MV-4-11 (cell line): ENCODE data around the gene GLRX3.
"Not testable (repeated sequence)": the region's sequence is repeated elsewhere in the genome, so short reads cannot be mapped to it uniquely, and the experiment has no call there.

ENCODE experiments used
- DNase-seq: peaks from one replicate; lab custom pipeline; 2025; lab: John Stamatoyannopoulos, UW

GLRX3 gene

DNA sequence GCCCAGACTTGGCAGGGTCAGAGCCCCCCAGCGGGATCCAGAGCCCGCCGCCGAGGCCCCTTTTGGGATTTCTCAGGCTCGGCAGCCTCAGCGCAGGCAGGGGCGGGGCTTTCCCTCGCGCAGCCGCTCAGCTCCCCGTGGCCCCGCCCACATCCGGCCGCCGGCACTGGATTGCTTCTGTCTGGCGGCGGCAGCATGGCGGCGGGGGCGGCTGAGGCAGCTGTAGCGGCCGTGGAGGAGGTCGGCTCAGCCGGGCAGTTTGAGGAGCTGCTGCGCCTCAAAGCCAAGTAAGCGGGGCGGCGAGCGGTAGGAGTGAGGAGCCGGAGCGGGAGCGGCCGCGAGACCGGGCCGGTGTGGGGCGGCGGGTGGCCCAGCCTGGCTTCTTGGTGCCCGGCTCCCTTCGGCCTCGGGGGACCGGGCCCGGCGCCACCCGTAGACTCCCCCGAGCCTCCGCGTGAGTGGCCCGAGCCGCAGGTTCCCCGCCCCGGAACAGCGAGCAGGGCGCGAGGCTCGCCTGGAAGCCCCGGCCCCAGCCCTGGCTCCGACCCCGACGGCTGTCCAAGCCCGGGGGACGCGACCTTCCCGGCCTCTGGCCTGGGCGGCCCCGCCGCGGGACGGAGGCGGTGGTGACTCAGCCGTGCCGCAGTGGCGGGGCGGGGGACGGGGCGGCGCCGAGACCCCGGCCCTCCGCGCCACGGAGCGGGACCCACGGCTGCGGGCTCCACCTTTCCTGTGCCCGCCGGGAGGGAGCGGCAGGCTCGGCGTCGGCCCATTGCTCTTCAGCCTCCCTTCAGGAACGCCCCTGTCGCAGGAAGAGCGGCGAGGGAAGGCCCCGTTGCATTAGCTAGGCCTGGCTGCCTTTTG is at the start of gene GLRX3:
Gene GLRX3, plus strand, starts transcription at position 166 of the 864 bp plus-strand sequence. Its CDS starts 30 bp downstream, at position 196.
- DNase-seq = peak; percentile 77

DNA sequence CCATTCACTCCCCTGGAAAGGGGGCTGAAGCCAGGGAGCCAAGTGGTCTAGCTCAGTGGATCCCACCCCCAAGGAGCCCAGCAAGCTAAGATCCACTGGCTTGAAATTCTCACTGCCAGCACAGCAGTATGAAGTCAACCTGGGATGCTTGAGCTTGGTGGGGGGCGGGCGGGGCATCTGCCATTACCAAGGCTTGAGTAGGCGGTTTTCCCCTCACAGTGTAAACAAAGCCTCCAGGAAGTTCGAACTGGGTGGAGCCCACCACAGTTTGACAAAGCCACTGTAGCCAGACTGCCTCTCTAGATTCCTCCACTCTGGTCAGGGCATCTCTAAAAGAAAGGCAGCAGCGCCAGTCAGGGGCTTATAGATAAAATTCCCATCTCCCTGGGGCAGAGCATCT is 45.6 kb upstream of the GLRX3 start:
- DNase-seq = not testable (repeated sequence)

DNA sequence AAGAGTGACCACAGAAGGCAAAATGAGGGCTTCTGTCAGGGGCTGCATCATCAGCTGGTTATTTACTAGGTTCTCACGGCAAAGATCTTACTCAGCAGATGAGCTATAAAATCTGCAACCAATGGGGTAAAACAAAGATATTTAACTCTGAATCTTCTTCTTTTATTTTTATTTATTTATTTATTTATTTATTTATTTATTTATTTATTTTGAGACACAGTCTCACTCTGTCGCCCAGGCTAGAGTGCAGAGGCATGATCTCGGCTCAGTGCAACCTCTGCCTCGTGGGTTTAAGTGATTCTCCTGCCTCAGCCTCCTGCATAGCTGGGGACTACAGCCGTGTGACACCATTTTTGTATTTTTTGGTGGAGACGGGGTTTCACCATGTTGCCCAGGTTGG is 36.8 kb upstream of the GLRX3 start:
- no peak for DNase-seq

DNA sequence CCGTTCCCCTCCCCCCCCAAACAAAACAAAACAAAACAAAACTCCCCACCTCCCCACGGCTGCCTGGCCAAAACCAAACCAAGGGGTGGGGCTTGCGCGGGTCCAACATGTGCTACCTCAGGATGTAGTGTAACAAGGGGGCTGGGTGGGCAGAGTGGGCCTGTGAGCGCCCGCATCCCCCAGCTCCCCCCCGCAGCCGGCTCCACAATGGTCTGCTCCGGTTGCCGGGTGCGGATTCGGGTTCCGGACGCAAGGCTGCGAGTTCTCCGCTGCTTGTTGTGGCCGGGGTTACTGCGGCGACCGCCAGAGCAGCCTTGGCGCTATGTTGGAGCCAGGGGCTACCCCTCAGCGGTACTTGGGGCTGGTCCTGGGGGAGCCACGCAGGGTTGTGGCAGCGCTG is 30.5 kb upstream of the GLRX3 start:
- DNase-seq = no peak

DNA sequence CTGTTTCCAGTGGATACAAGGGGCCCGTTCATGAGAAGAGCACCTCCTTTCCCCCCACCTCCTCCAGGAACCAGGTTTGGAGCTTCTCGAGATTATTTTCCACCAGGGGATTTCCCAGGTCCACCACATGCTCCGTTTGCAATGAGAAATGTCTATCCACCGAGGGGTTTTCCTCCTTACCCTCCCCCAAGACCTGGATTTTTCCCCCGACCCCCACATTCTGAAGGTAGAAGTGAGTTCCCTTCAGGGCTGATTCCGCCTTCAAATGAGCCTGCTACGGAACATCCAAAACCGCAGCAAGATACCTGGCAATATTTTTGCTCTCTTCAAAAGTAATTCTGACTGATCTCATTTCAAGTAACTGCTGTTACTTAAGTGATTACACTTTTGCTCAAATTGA is 28.0 kb upstream of the GLRX3 start:
- DNase-seq = not testable (repeated sequence)

DNA sequence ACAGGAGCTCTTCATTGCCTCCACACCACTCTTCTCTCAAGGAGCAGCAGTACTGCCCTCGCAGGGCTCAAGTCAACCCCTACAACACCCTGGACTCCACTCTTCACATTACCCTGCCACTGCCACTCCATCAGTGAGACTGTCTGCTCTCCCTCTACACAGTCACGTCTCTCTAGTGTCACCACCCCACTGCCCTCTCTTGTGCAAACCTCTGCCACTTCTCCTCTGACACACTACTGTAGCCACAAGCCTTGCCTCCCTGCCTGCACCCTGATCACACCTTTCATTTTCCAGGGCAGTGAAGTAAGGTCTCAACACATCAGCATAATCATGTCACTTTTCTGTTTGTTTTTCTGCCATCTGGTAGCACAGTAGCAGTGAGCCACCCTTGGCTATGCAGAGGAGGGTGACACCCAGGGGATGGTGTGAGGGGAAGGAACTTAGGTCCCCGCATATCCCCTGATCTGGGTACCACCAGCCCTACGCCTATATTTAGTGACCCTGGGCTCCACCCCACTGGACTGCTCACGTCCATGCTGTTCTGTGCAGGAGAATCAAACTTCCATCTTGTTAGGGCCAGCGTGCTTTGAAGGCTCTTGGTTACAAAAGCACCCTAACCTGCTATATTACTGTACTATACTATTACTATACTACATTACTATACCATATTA is 27.1 kb upstream of the GLRX3 start:
- DNase-seq = no peak

DNA sequence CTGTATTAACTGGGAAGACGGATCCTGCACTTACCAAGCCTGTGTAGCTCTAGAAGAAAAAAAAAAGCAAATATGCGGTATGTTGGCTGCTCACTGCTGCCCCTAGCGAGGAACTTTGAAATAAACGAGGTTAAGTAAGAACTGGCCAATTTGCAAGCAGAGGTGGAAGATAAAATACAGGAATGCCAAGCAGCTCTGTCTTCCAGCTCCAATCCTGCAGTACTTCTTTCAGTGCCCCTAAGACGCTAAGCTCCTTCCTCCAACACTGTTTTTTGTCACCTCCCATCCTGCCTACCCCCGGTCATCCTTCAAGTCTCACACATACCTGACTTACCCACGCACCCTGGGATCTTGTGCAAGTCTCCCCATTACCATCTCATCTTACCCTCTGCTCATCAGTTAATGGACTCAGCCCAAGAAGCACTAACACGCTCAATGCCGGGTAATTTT is 26.4 kb upstream of the GLRX3 start:
- DNase-seq = peak; percentile 77

DNA sequence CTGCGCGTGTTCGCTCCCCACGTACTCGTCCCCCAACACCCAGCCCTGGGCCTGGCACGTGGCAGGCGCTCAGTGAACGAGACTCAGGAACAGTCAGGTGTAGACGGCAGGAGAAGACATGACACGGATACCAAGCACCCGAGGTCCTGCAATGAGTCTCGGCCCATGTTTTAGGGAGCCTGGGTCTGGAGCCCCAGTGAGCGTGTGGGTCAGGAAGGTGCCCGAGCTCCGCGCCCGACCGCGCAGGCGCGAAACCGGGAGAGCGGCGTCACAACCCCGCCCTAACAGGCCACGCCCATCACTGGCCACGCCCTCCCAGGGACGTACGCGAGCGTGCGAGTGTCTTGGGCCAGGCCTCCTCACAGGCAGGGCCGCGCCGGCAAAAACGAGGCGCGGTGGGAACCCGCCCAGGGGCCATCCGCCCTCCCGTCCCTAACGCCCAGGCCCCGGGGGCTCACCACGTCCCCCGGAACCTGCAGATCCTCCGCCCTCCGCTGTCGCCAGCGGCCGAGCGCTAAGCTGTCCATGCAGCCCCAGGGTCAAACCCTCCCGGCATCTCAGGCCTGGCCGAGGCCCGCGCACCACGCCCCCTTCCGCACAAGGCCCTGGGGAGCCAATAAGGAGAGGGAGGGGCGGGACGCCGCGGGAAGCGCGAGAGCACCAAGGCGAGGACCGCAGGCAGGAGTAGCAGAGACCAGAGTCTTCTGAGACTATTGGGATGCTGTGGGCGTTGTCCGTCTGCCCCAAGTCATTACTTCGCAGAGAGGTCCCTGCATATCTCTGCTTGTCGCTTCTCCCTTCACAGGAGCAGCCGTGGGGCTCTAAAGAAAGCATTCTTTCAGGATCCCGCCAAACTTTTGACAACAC is 25.7 kb upstream of the GLRX3 start, which contains the start of gene C10orf143:
Gene C10orf143, minus strand, starts transcription at position 585 of the 867 bp plus-strand sequence. Its CDS starts 58 bp downstream, at position 527.
- peak; percentile 93 for DNase-seq

DNA sequence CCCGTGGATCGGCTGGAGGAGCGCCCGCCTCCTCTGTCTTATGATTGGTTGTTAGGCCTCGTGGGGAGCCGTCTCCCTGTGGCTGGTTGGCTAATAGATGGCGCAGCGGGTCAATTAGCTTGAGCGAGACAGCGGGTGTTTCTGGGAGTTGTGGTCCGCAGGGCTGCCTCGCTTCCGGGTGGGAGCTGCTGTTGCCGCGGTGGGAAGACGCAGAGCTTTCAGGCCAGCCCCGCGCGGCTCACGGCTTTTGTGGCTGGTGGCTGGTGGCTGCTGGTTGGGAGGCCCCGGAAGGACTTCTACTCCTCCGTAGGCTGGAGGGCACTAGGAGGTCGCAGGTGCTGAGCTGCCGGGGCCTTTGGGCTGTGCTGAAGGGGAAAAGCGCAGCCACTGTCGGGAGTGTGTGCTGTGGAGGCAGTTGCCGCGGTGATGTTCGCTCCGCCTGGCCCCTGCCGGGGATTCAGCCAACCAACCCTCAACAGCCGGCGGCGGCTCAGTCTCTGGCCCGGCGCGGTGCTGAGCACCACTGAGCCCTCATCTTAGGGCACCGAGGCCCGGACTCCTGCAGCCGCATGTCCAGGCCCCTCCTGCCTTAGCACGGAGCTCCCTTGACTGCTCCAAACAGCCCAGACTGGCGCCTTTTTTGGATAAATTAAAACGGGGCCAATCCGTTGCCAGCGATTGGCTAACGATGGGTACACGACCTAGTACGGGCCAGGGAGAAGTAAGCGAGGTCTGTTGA is 24.9 kb upstream of the GLRX3 start:
- peak; percentile 97 for DNase-seq

DNA sequence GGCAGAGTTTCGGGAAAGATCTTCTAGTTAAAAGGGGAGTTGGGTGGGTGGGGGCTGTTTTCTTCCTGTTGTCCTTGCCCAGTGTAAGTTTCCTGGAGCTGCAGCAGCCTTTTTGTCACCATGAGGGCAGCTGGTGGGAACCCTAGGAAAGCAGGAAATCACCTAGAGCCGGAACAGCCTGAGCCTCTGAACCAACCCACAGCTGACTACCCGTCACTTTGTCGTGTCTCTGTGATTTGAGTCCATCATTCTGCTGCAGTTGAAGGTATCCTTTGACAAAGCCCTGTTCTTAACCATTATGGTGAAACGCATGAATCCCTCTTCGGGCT is 24.4 kb upstream of the GLRX3 start:
- DNase-seq = no peak

DNA sequence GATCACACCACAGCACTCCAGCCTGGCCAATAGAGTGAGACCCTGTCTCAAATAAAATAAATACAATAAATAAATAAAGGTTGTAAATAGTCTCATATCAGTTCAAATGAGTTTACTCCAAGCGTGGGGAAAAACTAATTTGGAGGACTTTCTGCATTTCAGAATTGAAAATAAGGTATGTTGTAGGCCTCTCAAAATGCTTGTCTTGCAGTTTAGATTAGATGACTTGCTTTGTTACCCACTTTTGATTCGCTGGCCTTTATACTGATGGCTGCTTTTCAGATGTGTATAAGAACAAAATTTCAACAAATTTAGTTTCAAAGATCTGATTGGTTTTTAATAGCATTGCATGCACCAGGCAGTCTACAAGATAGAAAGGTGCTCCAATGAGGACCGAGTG is 23.4 kb upstream of the GLRX3 start:
- DNase-seq = no peak

DNA sequence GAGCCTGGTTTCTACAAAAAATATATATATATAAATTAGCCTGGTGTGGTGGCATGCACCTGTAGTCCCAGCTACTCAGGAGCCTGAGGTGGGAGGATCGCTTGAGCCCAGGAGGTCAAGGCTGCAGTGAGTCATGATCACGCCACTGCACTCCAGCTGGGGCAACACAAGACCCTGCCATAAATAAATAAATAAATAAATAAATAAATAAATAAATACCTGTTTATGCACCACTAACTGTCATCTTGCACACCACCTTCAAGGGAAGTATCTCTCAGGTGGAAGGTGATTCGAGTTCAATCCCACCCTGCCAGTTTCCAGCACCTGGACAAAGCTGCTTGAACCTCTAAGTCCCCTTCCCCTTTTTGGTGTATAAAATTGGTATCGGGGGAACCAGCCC is 19.2 kb upstream of the GLRX3 start:
- not testable (repeated sequence) for DNase-seq

DNA sequence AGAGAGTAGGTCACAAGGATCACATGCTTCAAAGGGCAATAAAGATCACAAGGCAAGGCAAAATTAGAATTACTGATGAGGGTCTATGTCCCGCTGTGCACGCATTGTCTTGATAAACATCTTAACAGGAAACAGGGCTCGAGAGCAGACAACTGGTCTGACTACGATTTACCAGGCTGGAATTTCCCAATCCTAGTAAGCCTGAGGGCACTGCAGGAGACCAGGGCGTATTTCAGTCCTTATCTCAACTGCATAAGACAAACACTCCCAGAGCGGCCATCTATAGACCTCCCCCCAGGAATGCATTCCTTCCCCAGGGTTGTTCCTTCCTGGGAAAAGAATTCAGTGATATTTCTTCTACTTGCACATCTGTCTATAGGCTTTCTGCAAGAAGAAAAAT is 18.7 kb upstream of the GLRX3 start:
- DNase-seq = not testable (repeated sequence)

DNA sequence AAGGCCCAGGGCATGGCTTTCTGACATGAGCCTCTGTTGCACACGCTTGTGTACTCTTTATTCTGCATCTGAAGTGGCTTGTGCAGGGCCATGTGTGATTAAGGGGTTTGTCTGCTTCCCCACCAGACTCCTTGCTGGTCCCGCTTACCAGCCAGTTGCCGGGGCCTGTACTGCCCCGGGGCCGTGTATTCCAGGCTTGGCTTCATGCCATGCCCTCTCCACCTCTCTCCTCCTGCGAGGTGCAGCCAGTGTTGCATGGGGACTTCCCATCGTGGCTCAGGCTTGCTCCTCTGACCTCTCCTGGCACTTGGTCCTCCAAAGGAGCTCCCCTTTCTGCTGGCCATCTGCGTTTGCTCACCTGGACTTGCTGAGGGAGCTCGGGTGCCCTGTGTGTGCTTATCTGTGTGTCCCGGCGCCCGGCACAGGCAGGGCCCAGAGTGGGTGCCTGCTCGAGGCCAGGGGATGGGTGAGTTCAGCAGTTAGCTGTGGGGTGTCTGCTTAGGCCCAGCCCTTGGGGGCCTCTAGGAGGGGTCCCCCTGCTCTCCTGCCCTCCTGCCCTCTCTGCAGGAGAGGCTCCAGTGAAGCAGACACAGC is 14.6 kb upstream of the GLRX3 start:
- DNase-seq = no peak

DNA sequence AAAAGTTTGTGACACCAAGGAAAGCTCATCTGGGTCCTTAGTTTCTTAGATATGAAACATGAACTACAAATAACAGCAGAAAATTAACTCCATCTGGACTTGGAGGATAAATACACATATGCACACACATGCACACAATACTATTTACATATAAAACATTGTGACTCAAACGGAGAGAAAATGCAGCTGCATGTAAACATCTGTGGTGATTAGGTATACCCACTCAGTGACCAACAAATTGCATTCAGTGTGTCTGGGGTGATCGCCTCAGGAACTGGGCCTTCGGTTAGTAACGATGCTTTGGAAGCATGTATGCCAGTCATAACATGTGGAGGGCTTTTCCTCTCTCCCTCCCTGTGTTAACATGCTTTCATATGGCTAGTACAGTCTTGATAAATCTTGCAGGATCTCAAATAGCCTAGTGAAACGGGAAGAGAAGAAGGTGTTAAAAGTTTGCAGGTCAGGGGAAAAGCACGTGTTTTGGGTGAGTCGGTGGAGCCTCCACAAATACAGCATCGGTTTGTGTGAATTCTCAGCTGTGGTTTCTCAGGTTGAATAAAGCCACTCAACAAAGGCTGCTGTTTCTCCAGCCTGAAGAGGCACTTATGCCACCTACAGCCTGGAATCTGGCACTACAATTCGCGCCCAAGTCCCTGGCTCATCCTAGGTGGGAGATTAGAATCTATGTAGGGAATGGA is 8.7 kb upstream of the GLRX3 start:
- peak; percentile 38 for DNase-seq

DNA sequence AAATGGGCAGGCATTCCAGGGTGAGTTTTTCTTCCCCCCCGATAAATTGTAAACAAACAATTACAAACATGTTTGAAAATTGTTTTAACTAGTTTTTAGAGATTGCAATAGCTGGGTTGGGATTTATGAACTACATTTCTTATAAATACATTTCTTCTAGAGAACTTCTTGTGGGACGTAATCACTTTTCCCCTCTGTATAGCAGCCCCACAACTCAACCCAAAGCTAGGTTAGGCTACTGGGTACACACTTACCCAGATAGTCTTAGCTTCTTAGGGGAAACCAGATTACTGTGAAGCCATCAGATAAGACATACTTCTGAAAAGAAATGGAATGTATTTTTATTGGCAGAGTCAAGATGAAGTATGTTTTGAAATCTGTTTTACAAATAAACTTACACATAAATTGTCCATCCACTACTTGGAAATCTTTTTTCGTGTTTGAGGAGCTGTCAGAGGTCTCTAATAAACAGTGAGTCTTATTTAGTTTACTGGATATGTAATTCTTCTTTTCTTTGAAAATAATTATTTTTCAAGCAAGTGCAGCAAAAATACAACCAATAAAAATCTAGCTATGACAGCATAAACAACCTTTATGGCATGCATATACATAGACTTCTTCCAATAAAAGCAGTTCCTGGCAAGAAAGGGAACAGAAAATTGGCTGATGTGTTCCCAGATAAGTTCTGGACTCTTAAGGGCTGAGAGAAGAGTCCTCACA is 8.0 kb upstream of the GLRX3 start:
- no peak for DNase-seq

DNA sequence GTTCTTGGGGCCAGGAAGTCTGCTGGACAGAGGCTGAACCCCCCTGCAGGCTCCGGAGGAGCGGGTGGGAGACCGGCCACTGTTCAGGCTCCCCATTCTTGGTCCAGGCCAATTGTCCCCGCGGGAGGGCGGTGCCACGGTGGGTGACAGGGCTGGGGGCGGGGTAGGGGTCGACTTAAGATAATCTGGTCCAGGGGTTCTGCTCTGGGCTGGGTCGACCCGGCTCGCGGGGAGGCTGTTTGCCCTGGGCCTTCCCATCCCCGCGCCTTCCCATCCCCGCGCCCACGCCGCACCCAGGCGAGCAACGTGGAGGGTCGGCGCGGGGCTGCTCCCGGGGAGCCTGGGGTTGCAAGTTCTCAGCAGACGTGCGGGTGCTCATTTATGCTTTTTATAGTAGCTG is 7.3 kb upstream of the GLRX3 start:
- no peak for DNase-seq

DNA sequence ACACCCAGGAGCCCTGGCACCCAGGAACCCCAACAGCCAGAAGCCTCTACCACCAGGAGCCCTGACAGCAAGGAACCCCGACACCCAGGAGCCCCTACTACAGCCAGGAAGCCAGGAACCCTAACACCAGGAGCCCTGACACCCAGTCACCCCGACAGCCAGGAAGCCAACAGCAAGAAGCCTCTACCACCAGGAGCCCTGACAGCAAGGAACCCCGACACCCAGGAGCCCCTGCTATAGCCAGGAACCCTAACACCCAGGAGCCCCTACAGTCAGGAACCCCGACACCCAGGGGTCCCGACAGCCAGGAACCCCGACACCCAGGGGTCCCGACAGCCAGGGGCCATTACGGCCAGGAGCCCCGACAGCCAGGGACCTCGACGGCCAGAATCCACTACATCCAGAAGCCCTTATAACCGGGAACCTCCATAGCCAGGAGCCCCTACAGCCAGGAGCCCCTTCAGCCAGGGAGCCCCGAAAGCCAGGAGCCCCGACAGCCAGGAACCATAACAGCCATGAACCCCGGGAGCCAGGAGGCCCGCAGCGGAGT is 440 bp upstream of the GLRX3 start:
- no peak for DNase-seq

DNA sequence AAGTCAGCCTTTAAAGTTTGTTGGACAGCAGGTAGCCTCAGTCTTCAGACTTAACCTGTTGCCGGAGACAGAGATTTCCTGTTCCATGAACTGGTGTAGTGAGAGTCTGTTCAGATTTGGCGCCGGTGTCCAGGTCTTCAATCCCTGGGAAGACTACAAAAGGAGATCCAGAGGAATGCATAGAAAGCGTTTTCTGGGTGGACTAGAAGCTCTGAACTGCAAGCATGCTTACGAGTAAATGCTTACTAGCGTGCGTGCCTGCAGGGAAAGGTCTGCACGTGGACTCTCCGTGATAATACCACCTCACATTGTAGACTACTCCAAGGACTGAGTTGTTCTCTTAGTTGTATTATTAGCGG is 878 bp downstream of the GLRX3 start:
- no peak for DNase-seq
